BJ (cell line): Measurements from ENCODE around the gene SPTLC3. TPM values are rescaled to one million over a fixed set of nuclear protein-coding genes. Genes with fewer than 3 reads are reported as not detected.

Experiments
- CTCF ChIA-PET: fragments of 350-600 bp; formaldehyde crosslinking; extraction: SDS; loops from one replicate; lab custom pipeline; 2021; ENCODE audit warnings: antibody characterized with exemption, inconsistent platforms; lab: Yijun Ruan, JAX
- POLR2A ChIA-PET: fragments of 300-600 bp; sonication (Branson Sonifier 250); formaldehyde crosslinking; extraction: SDS; loops from one replicate; lab custom pipeline; 2021; ENCODE audit warnings: antibody characterized with exemption; lab: Charles Lee
- DNase-seq: peaks from one replicate; pipeline ENCODE4 v3.0.0-alpha.2; 2011; ENCODE audit warnings: low read depth
- H3K27me3 ChIP-seq: 2 replicates; pipeline ENCODE4 v1.6.0; 2011; ENCODE audit warnings: low read length; ENCODE audit not compliant: control insufficient read depth, insufficient read depth
- H3K36me3 ChIP-seq: 2 replicates; pipeline ENCODE4 v1.5.1; 2011; ENCODE audit warnings: low read length; ENCODE audit not compliant: control insufficient read depth, insufficient read depth
- H3K4me3 ChIP-seq: 2 replicates; pipeline ENCODE4 v1.5.1; 2011; ENCODE audit warnings: low read depth, mild to moderate bottlenecking, control low read depth, low read length
- polyA plus RNA-seq: library from polyadenylated mRNA; depleted of rRNA; stranded (reverse); fragments of >200 nt; gene quantifications from 2 replicates; pipeline ENCODE4 v1.2.3, GENCODE V29; 2011
- TF ChIP-seq, protein P1 (sequence below): IDR thresholded peaks from 2 replicates; pipeline ENCODE4 v1.5.1; 2011; ENCODE audit warnings: low read depth, mild to moderate bottlenecking, control low read depth, inconsistent platforms, low read length, moderate library complexity; ENCODE audit not compliant: insufficient read depth

SPTLC3 gene
- polyA plus RNA-seq, 1 experiment, result 0.27 TPM

DNA sequence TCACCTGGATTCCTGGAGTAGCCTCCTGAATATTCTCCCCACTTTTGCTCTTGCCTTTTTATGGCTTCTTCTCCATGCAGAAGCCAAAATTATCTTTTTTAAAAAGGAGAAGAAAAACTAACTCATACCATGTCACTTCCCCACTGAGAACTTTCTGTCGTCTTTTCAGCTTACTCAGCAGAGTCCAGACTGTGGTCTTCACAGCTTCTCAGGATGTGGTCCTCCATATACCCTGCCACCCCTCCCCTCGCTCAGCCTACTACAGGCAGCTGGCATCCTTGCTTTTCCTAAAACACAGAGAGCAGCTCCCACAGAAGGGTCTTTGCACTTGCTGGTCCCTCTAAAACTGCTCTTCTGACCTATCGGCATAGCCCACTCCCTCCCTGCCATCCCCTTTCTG lies 122.9 kb downstream of the SPTLC3 start:
- TF ChIP-seq, protein P1, sequence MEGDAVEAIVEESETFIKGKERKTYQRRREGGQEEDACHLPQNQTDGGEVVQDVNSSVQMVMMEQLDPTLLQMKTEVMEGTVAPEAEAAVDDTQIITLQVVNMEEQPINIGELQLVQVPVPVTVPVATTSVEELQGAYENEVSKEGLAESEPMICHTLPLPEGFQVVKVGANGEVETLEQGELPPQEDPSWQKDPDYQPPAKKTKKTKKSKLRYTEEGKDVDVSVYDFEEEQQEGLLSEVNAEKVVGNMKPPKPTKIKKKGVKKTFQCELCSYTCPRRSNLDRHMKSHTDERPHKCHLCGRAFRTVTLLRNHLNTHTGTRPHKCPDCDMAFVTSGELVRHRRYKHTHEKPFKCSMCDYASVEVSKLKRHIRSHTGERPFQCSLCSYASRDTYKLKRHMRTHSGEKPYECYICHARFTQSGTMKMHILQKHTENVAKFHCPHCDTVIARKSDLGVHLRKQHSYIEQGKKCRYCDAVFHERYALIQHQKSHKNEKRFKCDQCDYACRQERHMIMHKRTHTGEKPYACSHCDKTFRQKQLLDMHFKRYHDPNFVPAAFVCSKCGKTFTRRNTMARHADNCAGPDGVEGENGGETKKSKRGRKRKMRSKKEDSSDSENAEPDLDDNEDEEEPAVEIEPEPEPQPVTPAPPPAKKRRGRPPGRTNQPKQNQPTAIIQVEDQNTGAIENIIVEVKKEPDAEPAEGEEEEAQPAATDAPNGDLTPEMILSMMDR, result no peak
- no peak for DNase-seq
- POLR2A ChIA-PET, result no interaction called here
- no peaks in the 10 kb centered on the region for H3K27me3 ChIP-seq
- H3K4me3 ChIP-seq, result no peak overlapping the region
- CTCF ChIA-PET, result interaction anchor here (1.0 kb wide), 1 partner anchor 22 kb away, joined by 3 read pairs; no protein-coding TSS in a partner anchor
- H3K36me3 ChIP-seq, result no peaks in the 10 kb centered on the region

DNA sequence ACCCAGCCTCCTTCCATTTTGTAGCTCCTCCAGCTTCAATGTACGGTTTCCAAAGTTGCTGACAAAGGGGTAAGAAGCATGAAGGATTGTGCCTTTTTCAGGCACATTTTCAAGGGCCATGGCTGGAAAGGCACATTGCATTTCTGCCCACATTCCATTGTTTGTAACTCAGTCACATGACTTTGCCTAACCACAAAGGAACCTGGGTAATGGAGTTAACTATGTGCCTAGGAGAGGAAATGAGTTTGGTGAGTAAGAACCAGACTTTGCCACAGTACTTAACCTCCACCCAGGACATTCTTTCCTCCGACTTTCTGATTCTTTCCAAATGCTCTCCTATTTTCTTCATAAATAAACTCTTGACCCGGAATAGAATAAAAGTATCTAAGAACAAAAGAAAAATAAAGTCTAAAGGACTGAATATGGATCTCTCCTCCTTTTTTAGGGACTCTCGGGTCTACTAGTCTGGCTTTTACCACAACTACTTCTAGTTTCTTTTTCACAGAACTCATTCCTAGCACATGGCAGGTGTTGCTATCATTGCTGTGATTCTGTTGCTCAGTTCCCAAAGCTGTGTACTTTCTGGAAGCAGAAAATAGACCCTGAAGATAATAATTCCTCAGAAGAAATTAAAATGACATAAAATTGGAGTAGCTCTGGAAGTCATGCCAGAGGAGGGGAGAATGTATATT lies 130.8 kb downstream of the SPTLC3 start:
- CTCF ChIA-PET, result interaction anchor here (1.1 kb wide), 1 partner anchor 18 kb away, joined by 3 read pairs; no protein-coding TSS in a partner anchor
- TF ChIP-seq, protein P1, result no peak
- H3K4me3 ChIP-seq, result no peak overlapping the region
- POLR2A ChIA-PET, result no interaction called here
- no peaks in the 10 kb centered on the region for H3K36me3 ChIP-seq
- DNase-seq, result no peak
- no peaks in the 10 kb centered on the region for H3K27me3 ChIP-seq

DNA sequence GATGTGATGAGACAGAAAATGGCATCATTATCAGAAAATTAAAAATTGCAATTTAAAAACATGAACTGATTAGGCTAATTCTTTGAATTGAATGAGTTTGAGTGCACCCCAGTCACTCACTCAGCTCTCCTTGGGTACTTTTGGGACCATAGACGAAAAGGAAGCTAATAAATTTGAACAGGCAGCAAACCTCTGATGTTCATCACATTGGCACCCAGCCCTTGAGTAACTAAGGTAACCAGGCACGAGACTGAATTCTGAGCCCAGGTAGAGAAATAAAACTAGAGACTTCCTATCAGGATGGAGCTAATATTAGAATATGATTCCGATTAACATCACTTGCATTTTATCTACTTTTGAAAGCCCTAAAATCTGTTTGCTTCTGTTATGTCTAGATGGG lies 131.4 kb downstream of the SPTLC3 start:
- DNase-seq, result no peak
- no peak overlapping the region for H3K4me3 ChIP-seq
- H3K36me3 ChIP-seq, result no peaks in the 10 kb centered on the region
- CTCF ChIA-PET, result interaction anchor here (1.1 kb wide), 1 partner anchor 18 kb away, joined by 3 read pairs; no protein-coding TSS in a partner anchor
- POLR2A ChIA-PET, result no interaction called here
- H3K27me3 ChIP-seq, result no peaks in the 10 kb centered on the region
- TF ChIP-seq, protein P1, result no peak

- TF ChIP-seq, protein P1, result no peak
- ChIA-PET POLR2A (no interaction called here), CTCF (no interaction called here)
- Histone ChIP-seq H3K4me3 (no peak overlapping the region), H3K27me3 (no peaks in the 10 kb centered on the region), H3K36me3 (no peaks in the 10 kb centered on the region)
- DNase-seq, result no peak
Measured at GRCh38 chr20:13140775-13141174, 132.0 kb downstream of the SPTLC3 start.

GRCh38 chr20:13141546-13141945 lies 132.8 kb downstream of the SPTLC3 start:
- CTCF ChIA-PET, result no interaction called here
- no peaks in the 10 kb centered on the region for H3K36me3 ChIP-seq
- no peaks in the 10 kb centered on the region for H3K27me3 ChIP-seq
- POLR2A ChIA-PET, result no interaction called here
- DNase-seq, result no peak
- H3K4me3 ChIP-seq, result no peak overlapping the region
- TF ChIP-seq, protein P1, result no peak
